Thoracic aorta (tissue), 2 donors: ENCODE results near the gene ODAD3. TPM values are rescaled to one million over a fixed set of nuclear protein-coding genes. Genes with fewer than 3 reads are reported as not detected.

ENCODE experiments used
- ATAC-seq: fragments of 150-250 bp; one replicate; pipeline ENCODE4 v1.8.0; 2017; ENCODE audit warnings: low read depth; ENCODE audit not compliant: insufficient number of reproducible peaks, low FRiP score
- DNase-seq: peaks from one replicate; pipeline ENCODE4 v3.0.0-alpha.2; 2020; ENCODE audit warnings: low spot score
- H3K27ac ChIP-seq, 2 donors: fragments of 200-600 bp; sonication (generic); 1 replicate in 1 of 2; 2 replicates in 1 of 2; pipeline ENCODE4 v1.5.1; 2016; ENCODE audit warnings: mild to moderate bottlenecking in 2 of 2, moderate library complexity in 2 of 2
- H3K27me3 ChIP-seq: fragments of 200-600 bp; sonication (generic); replicated peaks from 2 replicates; pipeline ENCODE4 v1.6.0; 2016; ENCODE audit warnings: mild to moderate bottlenecking; ENCODE audit not compliant: insufficient read depth
- H3K36me3 ChIP-seq: fragments of 200-600 bp; sonication (generic); one replicate; pipeline ENCODE4 v1.5.1; 2016
- H3K4me1 ChIP-seq, 2 donors: fragments of 200-600 bp; sonication (generic); 1 replicate in 1 of 2; 2 replicates in 1 of 2; pipeline versions ENCODE4 v1.5.1 to v1.6.0; 2016; ENCODE audit warnings: low read depth in 2 of 2, mild to moderate bottlenecking in 1 of 2; ENCODE audit not compliant: control insufficient read depth in 1 of 2
- H3K4me3 ChIP-seq: fragments of 200-600 bp; sonication (generic); 2 replicates; pipeline ENCODE4 v1.5.1; 2016; ENCODE audit warnings: mild to moderate bottlenecking
- H3K9me3 ChIP-seq: fragments of 200-600 bp; sonication (generic); 2 replicates; pipeline ENCODE4 v1.5.1; 2016
- total RNA-seq, 2 donors: library from RNA; depleted of rRNA; stranded (reverse); fragments of >200 nt; gene quantifications; one replicate each; pipeline versions ENCODE4 v1.1.0 to v1.2.3, GENCODE V29; 2016
- TF ChIP-seq, protein P1 (sequence below): fragments of 200-600 bp; sonication (generic); IDR thresholded peaks from one replicate; pipeline ENCODE4 v1.5.1; 2019; ENCODE audit warnings: antibody characterized with exemption

Gene ODAD3
- total RNA-seq, 2 donors from 2014 or later, result 0.35 to 2.0 TPM

GRCh38 chr19:11480715-11481533, 46.0 kb upstream of the ODAD3 start, which contains the start of gene ELAVL3:
Gene ELAVL3, minus strand, starts transcription at chr19:11481046. Its CDS starts 438 bp downstream, at chr19:11480608.
- TF ChIP-seq, protein P1, sequence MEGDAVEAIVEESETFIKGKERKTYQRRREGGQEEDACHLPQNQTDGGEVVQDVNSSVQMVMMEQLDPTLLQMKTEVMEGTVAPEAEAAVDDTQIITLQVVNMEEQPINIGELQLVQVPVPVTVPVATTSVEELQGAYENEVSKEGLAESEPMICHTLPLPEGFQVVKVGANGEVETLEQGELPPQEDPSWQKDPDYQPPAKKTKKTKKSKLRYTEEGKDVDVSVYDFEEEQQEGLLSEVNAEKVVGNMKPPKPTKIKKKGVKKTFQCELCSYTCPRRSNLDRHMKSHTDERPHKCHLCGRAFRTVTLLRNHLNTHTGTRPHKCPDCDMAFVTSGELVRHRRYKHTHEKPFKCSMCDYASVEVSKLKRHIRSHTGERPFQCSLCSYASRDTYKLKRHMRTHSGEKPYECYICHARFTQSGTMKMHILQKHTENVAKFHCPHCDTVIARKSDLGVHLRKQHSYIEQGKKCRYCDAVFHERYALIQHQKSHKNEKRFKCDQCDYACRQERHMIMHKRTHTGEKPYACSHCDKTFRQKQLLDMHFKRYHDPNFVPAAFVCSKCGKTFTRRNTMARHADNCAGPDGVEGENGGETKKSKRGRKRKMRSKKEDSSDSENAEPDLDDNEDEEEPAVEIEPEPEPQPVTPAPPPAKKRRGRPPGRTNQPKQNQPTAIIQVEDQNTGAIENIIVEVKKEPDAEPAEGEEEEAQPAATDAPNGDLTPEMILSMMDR, result no peak
- Histone ChIP-seq H3K27ac (no peak within 1 kb of the TSS), H3K36me3 (no peaks in the 10 kb centered on the region), H3K4me1 (peaks cover 10 to 22% of the 10 kb centered on the region in 2 donors), H3K9me3 (no peaks in the 10 kb centered on the region), H3K27me3 (peaks cover 8% of the 10 kb centered on the region), H3K4me3 (peak within 1 kb of the TSS; percentile 60)
- ATAC-seq (no peak), DNase-seq (no peak)

- Histone ChIP-seq H3K27ac (no peak overlapping the region), H3K27me3 (peaks cover 8% of the 10 kb centered on the region), H3K36me3 (no peaks in the 10 kb centered on the region), H3K9me3 (no peaks in the 10 kb centered on the region), H3K4me1 (peaks cover 10 to 22% of the 10 kb centered on the region in 2 donors), H3K4me3 (peak overlapping the region; percentile 27)
- DNase-seq (no peak), ATAC-seq (no peak)
- TF ChIP-seq, protein P1, result no peak
Measured at GRCh38 chr19:11479898-11480714, 45.2 kb upstream of the ODAD3 start.

DNA sequence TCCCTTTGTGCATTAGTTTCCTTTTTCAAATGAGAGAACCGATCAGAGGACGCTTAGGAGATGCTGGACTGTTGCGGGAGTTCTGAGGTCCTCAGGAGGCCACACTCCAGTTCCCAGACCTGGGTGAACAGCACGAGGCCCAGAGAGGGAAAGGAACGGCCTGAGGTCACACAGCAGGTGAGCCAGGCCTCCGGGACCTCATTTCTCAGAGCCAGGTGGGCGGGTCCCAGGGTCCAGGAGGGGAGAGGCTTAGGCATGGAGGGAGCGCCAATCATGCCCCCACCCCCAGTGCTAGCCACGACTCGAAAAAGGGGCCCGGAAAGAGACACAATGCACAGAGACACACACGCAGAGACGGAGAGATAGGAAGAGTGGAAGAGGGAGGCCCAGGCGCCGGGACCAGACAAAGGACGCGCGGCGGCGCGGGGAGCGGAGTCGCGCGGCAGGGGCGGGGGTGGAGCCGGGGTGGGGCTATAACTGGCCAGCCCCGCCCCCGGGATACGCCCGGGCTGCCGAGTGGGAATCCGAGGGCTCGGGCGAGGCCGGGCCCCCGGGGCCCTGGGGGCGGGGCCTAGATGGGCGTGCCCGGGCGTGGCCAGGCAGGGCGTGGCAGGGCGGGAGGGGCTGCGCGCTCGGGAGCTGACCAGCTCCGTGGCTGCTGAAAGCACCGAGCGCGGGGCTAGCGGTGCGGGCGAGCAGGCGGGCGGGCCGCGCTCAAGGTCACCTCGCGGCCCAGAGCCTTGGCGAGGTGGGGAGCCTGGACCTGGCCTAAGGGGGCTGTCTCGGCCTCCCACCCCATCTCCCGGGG, 44.4 kb upstream of the ODAD3 start:
- DNase-seq (no peak), ATAC-seq (no peak)
- peaks cover 10 to 22% of the 10 kb centered on the region in 2 donors for H3K4me1 ChIP-seq
- no peaks in the 10 kb centered on the region for H3K9me3 ChIP-seq
- TF ChIP-seq, protein P1, result no peak
- no peak overlapping the region for H3K27ac ChIP-seq
- H3K4me3 ChIP-seq, result peak overlapping the region; percentile 27
- H3K36me3 ChIP-seq, result no peaks in the 10 kb centered on the region
- peaks cover 8% of the 10 kb centered on the region for H3K27me3 ChIP-seq

DNA sequence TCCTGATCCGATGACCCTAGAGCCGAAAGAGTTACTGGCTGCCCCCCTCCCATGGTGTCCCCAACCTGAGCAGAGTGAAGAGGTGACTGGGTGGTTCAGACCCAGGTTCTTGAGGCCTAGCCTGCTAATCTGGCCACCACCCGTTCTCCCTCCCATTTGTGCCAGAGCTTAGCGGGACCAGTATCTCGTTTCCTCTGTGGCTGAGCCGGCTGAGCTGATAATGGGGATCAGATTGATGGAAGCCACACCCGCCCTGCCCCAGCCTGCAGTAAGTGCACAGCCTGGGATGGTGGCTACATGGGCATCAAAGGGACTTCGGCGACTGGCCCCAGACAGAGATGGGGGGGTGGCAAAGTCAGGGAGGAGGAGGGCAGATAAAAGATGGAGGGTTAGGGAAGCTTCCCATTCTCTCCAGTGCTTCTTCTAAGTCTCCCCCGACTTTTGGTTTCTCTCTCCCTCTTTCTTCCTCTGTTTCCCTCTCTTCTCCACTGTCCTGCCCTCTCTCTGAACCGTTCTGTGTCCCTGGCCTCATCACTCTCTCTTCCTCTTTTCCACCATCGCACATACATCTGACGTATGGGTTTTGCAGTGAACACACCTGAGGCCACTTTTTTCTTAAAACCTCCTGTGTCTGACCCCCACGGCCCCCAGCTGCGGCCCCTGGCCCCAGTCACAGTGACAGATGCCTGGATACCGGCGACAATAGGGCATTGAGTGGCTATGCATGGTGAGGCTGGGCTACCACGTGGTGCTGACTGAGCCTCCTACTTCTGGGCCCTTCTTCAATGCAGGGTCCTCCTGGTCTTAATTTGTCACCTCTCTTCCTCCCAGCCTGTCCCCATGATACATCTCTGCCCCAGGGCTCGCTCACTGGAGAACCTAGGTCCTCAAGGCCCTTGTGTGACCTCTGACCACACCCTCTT, 43.5 kb upstream of the ODAD3 start:
- H3K36me3 ChIP-seq, result no peaks in the 10 kb centered on the region
- H3K9me3 ChIP-seq, result no peaks in the 10 kb centered on the region
- peaks cover 8% of the 10 kb centered on the region for H3K27me3 ChIP-seq
- TF ChIP-seq, protein P1, result no peak
- no peak for ATAC-seq
- no peak for DNase-seq
- no peak overlapping the region for H3K27ac ChIP-seq
- H3K4me3 ChIP-seq, result no peak overlapping the region
- peaks cover 10 to 22% of the 10 kb centered on the region in 2 donors for H3K4me1 ChIP-seq
